Fibroblast of peridontal ligament (primary cell): ENCODE measurements around the gene SND1.

Experiments used
- DNase-seq: peaks from one replicate; pipeline ENCODE4 v3.0.0-alpha.2; 2010; ENCODE audit errors: extremely low read depth

SND1 gene

DNA sequence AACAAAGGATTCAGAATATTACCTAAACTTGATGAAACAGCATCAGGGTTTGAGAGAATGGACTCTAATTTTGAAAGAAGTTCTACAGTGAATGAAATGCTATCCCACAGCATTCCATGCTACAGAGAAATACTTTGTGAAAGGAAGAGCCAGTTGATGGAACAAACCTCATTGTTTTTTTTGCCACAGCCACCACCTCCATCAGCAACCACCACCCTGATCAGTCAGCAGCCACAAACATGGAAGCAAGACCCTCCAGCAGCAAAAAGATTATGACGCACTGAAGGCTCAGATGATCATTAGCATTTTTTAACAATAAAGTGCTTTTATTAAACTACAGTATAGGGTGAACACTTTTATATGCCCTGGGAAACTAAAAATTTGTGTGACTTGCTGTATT, 280.5 kb downstream of the SND1 start:
- DNase-seq: no peak

DNA sequence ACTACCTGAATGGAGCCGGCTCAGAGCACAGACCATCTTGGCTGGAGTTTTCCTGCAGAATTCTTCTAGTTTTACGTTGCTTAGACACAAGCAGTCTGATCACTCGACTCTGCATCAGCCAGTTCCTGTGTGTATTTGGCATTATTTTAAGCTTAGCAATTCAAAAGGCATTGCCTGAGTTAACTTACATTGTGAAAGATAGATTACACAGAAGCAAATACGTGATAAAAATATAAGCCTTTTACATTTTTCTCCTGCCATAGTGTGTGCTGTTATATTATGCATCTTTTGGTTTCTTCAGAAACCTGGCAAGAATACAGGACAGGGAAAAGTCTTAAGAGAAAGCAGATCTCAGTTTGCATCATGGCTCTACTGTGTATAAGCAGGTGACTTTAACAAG, 281.2 kb downstream of the SND1 start:
- DNase-seq: peak; percentile 59

DNA sequence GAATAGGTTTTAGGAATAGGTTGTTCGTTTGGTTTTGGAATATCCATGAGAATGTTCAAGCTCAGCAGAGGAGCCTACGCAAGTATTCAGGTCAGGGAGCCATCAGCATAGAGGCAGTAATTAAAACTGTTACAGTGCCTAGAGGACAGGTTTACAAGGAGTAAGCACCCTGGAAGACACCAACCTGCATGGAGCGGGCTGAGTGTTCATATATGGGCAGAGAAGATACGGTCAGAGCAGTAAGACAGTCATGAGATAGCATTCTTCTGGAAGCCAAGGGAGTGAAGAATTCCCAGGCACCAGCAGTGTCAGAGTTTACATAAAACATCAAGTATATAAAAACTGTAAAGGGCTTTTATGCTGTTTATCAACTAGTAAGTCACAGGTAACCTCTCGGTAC, 282.7 kb downstream of the SND1 start:
- no peak for DNase-seq

DNA sequence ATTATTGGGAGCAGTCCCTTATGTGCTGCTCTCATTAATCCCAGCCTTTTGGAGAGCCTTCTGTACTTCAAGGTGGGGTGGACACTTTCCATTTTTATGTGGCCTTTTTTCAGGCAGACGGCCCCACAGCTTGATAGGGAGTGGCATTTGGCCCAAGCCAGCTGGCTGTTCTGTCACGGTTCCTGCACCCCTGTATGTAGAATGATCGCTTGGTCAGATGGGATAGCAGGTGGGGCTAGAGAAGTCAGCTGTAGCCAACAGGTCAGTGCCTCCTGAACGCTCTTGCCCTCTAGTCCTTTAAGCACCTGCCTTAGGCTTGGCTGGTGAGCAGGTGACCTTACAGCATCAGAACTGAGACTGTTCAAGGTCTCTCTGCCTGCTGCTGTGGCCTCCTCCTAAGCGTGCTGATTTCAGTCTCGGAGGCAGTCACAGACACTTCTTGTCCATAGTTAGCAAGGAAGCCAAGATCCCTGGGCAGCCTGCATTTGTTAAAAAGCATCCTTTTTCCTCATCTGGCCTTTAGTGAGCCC, 283.9 kb downstream of the SND1 start:
- DNase-seq: no peak

DNA sequence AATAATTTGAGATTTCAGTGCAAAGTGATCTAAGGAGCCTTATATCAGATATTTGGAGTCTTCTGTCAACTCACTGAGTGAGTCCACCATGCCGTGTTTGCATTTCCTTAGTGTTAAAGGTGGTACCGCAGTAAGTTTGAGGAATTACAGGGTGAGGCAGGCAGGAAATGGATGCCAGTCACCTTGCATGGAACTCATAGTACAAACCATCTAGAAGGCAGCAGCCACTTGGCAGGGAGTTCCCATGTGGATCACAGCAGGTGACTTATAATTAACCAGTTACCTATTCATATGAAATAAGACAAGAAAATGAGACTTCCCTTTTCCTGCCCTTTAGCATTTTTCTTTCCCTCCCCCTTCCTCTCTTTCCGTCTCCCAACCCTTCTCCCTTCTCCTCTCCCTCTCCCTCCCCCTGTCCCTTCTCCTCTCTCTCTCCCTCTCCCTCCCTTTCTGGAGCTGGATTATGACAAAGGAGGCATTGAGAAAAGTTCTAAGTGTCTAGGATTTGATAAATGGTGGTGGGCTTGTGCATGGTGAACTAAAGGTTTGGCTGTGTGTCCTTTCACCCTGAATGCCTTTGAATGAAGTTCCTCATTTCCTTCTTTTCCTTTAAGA, 285.2 kb downstream of the SND1 start:
- no peak for DNase-seq

DNA sequence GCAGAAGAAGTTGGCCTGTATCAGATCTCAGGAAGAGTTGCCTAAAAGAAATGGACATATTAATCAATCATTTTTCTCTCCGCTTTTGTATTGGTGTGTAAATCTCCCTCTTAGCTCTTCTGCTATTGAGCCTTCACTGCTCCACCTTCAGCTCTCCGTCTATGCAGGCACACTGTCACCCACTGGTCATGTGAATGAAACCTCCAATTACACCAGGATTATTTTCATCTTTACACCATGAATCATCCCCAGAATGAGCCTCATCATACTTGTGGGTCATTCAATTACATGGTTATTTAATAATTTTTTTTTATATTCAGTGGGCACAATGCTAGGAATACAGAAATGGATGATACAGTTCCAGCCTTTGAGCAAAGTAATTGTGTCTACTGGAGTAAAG, 286.6 kb downstream of the SND1 start:
- peak; percentile 89 for DNase-seq

DNA sequence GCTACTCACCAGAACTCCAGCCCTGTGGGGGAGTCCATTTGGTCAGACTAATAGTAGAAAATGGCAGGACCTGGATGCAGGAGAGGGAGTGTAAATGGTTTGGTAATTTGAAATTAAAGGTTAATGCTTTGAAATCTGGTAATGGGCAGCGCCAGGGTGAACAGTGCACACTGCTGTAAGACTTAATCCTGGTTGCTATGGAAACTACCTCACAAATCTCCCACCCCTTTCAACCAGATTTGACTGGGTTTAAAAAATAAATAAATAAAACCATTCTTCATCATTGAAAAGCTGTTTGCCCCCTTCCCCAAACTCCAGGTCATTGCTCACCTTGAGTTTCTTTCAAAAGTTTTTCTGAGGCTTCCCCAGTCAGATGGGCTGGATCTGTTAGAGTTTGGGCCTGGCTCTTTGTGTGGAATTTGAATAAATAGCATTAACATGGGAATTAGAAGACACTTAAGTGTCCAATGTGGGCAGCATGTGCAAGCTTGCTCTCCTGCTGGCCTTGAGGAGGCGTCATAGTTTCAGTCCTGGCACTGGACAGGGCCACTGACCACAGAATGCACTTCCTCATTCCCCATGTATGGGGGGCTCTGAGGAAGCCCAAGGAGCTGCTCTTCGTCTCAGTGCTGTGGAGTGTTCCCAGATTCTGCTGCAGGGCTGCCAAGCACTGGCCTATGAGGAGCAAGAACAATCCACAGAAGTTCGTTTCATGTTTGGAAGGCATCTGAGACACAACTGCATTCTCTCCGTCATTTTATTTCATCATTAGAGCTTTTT, 288.6 kb downstream of the SND1 start:
- no peak for DNase-seq

DNA sequence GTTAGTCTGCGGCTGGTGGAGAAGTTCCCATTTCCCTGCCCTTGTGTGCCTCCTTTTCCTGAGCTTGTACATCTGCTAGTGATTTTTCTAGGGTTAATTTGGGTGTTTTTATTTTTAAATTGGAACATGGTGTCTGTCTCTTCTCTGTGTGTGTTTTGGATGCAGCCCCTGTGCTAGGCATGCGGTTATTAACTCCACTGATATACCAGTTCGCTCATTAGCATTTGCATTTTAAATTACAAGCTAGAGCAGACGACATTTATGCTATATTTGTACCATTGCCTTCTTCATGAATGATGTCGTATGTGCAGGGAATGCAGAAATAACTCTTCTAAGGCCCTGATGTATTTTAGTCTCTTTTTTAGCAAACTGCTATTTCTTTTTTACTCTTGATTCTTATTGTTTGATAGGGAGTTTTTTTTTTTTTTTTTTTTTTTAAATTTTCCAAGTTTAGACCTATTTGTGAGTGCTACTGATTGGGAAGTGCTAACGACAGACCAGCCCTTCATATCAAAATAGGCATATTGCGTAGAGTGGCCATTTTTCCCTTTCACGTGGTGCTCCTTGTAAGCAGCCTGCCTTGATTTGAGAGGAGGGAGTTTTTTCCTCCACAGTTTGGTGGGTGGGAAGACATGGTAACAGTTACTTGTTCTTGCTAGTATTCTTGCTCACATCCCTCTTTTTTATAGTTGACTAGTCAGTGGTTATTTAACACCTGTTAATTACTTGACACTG, 289.6 kb downstream of the SND1 start:
- no peak for DNase-seq

DNA sequence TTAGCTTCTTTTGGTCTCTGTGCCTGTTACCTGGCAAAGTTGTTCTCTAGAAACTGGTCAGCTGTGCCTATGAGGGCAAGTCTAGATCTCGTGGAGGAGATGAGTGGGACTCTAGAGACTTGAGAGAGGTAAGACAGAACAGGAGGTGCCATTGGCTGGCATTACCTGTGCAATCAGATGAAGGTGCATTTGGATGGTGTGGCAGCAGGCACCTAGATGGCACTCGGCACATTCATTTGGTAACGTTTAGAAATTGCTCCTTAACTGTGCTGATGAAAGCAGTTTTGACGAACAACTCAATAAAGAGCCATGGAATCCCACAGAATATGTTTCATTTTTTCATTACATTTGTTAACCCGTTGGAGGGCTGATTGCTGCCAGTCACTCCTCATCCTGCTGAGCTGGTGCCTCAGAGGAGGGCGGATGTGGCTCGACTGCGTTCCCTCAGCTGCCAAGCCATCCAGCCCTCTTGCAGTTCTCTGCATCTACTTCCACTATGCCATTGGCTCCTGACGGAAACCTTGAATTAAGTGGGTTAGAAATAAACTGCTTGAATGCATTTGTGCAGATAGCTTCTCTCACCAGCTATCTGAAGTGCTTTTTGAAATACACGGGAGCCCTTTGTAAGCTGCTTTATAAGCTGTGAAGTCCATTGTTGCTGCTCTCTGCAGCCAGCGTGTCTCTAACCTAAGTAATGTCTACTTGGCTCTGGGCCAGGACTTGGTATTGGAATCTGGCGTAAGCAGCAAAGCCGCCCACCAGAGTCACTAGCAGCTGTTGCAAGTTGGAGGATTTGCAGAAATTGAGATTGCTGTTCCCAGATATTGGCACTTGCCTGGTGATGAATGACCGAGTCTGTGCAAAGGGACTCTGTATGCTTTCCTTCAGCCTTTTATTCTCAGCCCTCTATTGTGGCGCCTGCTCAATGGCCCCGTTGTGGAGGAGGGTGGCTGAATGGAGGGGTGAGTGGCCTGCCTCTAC, 291.8 kb downstream of the SND1 start:
- peak; percentile 39 for DNase-seq

DNA sequence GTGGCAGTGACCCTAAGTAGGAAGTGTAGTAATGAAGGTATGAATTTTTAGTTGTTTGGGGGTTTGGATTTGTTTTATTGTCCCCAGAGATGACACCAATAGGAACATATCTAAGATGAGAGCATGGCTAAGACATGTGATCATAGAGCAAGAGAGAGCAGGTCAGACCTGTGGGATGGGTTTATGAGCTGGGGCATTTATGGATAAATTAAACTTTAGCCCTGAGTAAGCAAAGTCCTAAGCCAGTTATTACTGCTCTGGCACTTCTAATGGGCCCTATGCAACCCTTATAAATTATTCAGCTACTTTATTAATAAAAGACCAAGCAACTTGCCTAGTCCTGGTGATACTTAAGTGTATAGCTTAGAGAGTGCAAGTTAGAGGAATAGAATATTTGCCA, 294.1 kb downstream of the SND1 start:
- no peak for DNase-seq

DNA sequence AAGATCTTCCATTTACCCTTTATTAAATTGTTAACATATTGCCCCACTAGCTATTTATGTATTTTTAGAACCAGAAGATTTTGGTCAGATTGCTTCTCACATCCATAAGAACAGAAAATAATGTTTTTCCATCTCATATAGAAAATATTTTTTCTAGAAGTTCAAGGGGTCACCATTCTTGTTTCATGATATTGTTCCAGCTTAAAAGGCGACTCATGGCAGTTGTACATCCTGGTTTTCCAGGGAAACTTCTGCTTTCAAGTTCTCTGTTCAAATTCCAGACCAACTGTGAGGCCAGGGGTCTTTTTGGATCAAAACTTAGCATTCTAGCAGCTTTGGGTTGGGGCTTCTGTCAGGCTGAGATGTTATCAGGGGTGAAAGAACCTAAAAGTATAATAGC, 294.9 kb downstream of the SND1 start:
- DNase-seq: no peak

DNA sequence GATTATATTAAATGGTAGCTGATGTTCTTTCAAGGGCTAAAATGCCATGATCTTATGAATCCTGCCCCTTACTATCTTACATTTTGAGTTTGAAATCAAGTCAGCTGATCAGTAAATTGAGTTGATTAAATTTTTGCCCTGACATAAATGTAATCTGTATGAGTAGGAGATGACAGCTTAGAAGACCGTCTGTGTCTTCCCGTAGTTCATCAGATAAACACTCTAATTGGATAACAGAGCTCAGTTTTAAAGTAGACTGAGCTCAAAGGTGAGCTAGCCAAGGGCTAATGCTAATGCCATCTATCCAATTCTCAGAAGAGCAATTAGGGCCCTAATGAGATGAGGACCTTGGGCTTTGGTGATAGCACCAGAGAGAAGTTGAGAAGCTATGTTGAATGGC, 296.3 kb downstream of the SND1 start:
- no peak for DNase-seq

DNA sequence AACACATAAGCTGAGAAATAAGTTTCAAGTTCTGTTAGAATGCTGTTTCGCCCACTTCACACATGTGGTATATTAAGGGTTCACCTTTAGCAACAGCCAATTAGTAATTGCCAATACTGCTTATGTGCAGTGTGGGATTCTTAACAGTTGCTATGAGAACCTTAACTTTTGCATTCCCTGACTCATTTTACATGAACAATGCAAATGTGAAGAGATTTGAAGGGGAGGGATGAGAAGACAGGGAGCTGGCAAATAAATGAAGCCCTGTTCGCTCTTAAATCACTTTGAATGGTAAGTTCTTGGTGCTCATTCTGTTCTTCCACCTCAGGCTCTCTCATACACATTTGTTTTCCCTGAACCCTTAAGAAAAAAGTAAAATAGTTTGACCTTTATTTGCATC, 296.9 kb downstream of the SND1 start:
- DNase-seq: no peak

DNA sequence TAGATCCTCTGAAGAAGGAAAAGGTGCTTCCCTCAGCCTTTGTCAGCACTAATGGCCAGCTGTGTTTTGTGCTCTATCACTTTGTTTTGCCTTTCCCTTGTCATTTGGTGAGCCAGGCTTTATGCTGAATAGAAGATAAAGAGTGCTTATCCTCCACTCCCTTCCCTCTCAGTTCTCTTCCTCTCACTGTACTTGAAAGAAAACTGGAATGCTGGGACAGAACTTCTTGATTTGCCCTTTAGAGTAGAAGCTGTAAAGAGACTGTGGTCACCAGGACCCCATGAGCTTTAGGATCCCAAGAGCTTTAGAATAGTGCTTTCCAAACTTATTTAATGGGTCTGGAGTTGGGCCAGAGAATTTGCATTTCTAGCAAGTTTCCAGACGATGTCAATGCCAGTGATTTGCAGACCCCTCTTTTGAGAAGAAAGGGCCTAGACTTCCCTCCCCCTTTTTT, 297.8 kb downstream of the SND1 start:
- DNase-seq: no peak

DNA sequence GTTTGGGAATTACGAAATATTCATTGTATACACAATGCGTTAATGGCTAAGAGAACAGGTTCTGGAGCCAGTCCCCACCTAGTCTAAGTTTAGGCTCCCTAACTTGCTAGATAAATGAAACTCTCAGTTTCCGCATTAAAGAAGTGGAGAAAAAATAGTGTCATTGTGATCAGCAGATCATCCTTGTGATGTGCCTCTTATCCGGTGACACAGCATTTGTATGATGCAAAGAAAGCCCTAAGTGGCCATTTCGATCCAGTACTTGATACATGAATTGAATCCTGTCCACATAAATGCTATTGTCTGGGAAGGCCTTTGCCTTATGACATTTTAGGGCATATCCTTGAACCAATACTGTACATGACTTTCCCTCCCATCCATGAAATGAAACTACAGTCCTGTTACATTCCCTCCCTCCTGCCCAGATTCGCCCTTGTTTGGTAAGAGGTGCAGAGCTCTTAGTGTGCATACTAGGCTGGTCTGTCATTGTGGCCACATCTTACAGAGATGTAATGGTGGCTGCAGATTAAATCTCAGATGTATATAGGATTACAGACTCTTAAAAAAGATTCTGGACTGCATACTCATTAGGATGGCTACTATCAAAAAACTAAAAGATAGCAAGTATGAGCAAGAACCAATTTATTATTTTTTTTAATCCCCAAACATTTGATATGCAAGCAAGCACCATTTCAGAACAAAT, 298.4 kb downstream of the SND1 start:
- no peak for DNase-seq

DNA sequence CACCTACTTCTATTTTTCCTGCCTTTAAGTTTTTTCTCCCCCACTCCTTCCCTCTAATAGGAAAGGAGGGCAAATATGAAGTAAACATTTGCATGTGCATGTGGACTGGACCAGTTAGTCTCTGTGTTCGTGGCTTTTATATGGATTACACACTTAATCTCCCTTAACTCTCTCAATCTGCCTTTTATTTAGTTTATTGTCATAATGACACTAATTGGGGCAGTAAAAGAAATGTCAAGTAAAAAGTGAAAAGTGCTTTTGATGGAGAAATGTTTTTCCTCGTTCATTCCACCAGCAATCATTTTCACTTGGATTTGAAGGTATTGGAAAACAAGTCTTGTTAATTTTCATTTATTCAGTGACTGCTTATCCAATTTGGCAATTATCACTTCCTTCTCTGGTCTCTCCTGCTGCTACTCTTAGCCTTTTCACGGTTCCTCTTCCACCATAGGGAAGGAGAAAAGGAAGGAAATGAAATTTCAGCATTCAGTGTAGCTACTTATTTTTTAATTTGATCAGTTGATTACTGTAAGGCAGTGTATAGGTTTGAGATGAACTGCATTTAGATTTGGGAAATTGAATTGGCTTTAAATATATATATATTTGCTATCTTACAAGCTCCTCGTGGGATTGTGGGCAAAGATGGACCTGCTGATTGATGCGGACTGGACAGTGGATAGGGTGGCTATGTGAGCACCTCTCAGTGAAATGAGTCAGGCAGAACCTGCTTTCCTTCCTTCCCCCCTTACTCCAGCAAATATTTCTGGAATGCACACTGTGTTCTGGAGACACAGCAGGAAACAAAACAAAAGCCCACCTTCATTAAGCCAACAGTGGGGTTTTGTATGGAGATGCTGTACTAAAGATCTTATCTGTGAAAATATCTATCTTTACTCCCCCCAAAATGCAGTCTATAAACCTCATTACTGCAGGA, 301.7 kb downstream of the SND1 start:
- DNase-seq: no peak

DNA sequence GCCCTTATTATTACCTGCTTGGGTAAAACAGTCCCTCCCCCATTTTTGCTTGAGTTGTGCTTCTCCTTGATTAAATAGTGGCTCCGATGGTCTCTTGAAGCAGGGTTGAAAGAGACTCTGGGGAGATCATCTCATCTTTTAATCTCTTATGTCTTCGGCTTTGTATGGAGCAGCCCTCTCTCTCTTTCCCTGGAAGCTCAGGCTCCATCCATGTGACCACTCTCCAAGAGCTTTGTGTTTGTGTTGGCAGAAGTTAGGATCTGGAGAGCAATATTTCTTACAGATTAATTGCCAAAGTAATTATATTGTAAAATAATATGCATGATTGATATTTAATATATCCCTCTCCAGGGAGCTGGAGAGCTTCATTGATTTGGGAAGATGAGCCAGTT, 302.4 kb downstream of the SND1 start:
- no peak for DNase-seq

DNA sequence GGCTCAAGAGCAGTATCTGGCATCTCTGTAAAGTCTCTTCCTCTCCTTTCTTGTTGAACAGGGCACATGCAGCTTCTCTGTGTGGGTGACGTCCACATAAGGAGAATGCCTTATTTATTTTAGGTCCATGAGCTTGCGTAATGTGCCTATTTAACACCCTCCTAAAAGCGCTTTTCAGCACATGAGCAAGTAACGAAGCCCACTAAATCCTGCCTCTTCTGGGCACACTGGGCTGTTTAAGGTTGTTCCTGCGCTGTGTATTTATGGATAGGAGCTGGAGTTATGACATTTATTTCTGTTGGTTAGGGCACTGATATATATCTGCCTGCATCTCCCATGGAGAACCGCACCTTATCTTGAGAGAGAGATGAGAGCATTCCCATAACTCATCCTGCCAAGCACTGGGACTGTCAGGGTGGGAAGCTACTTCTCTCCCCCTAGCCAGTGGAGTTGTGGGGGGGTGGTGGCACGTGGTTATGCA, 303.1 kb downstream of the SND1 start:
- no peak for DNase-seq

DNA sequence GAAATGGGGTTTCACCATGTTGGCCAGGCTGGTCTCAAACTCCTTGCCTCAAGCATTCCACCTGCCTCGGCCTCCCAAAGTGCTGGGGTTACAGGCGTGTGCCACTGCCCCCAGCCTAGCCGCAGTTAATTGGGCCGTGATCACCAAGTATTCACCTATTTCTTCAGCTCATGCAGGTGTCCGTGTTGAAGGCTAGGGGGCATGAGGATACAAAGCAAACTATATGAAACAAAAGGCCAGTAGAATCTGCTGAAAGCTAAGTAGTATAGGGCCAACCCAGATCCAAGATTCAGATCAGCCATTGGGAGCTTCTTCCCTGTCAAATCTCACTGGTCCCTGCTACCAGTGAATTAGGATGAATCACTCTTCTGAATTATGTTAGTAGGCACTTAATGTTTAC, 305.9 kb downstream of the SND1 start:
- DNase-seq: no peak

DNA sequence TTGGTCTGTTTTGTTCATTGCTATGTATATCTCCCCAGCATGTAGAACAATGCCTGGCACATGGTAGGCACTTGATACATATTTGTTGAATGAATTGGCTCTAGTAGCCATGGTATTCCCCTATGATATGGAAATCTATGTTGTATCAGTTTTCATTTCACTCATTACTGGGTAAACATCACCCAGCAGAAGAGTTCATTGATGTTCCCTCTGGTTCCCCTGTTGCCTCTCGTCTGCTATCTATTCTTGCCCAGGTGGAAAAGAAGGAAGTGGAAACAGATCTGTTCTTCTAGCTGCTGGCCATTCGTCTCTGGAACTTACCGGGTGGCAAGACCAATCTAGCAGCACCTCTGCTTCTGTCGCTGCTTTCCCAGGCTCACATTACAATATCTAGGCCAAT, 307.8 kb downstream of the SND1 start:
- no peak for DNase-seq
